ENCODE measurements around the gene SEM1. TPM values are rescaled to one million over a fixed set of nuclear protein-coding genes. Genes with fewer than 3 reads are reported as not detected.
"Not testable (repeated sequence)": the region's sequence is repeated elsewhere in the genome, so short reads cannot be mapped to it uniquely, and the experiment has no call there.

Gene SEM1
- total RNA-seq, 1 experiment from 2014 or later = 33.8 TPM

- Histone ChIP-seq H3K9me3 (no peaks in the 10 kb centered on the region), H3K36me3 (no peaks in the 10 kb centered on the region), H3K4me3 (no peak overlapping the region), H3K27me3 (no peaks in the 10 kb centered on the region)
- no peak for DNase-seq
Observed at GRCh38 chr7:96647733-96648132, 61.9 kb downstream of the SEM1 start.

- no peak overlapping the region for H3K4me3 ChIP-seq
- DNase-seq = no peak
- H3K36me3 ChIP-seq = no peaks in the 10 kb centered on the region
- no peaks in the 10 kb centered on the region for H3K27me3 ChIP-seq
- no peaks in the 10 kb centered on the region for H3K9me3 ChIP-seq
Observed at GRCh38 chr7:96645084-96645483, 64.6 kb downstream of the SEM1 start.

- not testable (repeated sequence) for H3K36me3 ChIP-seq, DNase-seq, H3K27me3 ChIP-seq, H3K9me3 ChIP-seq, H3K4me3 ChIP-seq
Observed at GRCh38 chr7:96643436-96643835, 66.2 kb downstream of the SEM1 start.

- DNase-seq = no peak
Observed at GRCh38 chr7:96640054-96640453, 69.6 kb downstream of the SEM1 start.

More at GRCh38 chr7:96640054-96640453, 69.6 kb downstream of the SEM1 start:
- H3K4me3 ChIP-seq = no peak overlapping the region
- H3K27me3 ChIP-seq = no peaks in the 10 kb centered on the region
- no peaks in the 10 kb centered on the region for H3K9me3 ChIP-seq
- H3K36me3 ChIP-seq = no peaks in the 10 kb centered on the region
